Activated CD8-positive, alpha-beta T cell treated with anti-CD3 and anti-CD28 coated beads for 36 hours (primary cell): ENCODE results near the gene SULT1C2. TPM values are rescaled to one million over a fixed set of nuclear protein-coding genes. Genes with fewer than 3 reads are reported as not detected.

ENCODE experiments used
- ATAC-seq: fragments of 200-7000 bp; cut with Tn5 transposase; one replicate; pipeline ENCODE4 v1.10.0; 2021; ENCODE audit warnings: mild to moderate bottlenecking, moderate library complexity
- CTCF ChIA-PET: fragments of 350-600 bp; sonication (Branson Sonifier 250); formaldehyde crosslinking; loops from one replicate; lab custom pipeline; 2021; ENCODE audit warnings: antibody characterized with exemption; lab: Charles Lee
- POLR2A ChIA-PET: fragments of 350-600 bp; sonication (Branson Sonifier 250); formaldehyde crosslinking; loops from one replicate; lab custom pipeline; 2021; ENCODE audit warnings: antibody characterized with exemption; lab: Charles Lee
- DNase-seq: peaks from one replicate; pipeline ENCODE4 v3.0.0-alpha.2; 2020
- H3K27ac Mint-ChIP-seq: one replicate; pipeline ENCODE4 v1.8.0; 2021; ENCODE audit warnings: mild to moderate bottlenecking, mixed read lengths
- H3K27me3 Mint-ChIP-seq: one replicate; pipeline ENCODE4 v1.8.0; 2021; ENCODE audit warnings: mixed read lengths
- H3K36me3 Mint-ChIP-seq: one replicate; pipeline ENCODE4 v1.8.0; 2021; ENCODE audit warnings: low read depth, mixed read lengths
- H3K4me1 Mint-ChIP-seq: one replicate; pipeline ENCODE4 v1.8.0; 2021; ENCODE audit warnings: low read depth, mixed read lengths
- H3K4me3 Mint-ChIP-seq: one replicate; pipeline ENCODE4 v1.8.0; 2021; ENCODE audit warnings: mild to moderate bottlenecking, moderate library complexity, mixed read lengths
- H3K9me3 Mint-ChIP-seq: one replicate; pipeline ENCODE4 v1.8.0; 2021; ENCODE audit warnings: mixed read lengths
- intact Hi-C: fragments of 100-400 bp; cut with micrococcal nuclease; formaldehyde crosslinking; loops from one replicate; pipeline ENCODE4 v1.10.0; 2022
- total RNA-seq, 2 experiments: library from RNA; stranded (reverse); gene quantifications; one replicate each; pipeline ENCODE4 v1.2.3, GENCODE V29; 2021
- TF ChIP-seq, protein P1 (sequence below): fragments of 200-600 bp; IDR thresholded peaks from one replicate; pipeline ENCODE4 v1.8.0; 2022; ENCODE audit warnings: antibody characterized with exemption, mild to moderate bottlenecking

SULT1C2 gene
- total RNA-seq, 2 experiments from 2014 or later, result not detected

DNA sequence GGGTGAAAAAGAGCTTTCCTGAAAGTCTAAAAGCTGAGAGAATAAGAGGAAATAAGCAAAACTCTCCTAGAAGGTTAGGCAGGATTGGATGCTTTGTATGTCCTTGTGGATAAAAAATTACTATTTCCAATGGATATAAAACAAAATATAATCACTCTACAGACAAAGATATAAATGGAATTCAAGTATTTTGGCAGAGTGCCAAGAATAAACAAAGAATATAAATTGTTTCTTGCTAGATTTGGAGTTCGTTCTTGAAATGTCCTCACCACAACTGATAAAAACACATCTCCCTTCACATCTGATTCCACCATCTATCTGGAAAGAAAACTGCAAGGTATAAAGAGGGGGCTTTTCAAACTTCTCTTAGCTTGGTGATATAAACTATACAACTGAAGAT, 35.6 kb upstream of the SULT1C2 start:
- intact Hi-C loops, result no loop called here
- H3K4me1 Mint-ChIP-seq, result no peaks in the 10 kb centered on the region
- H3K36me3 Mint-ChIP-seq, result no peaks in the 10 kb centered on the region
- TF ChIP-seq, protein P1, sequence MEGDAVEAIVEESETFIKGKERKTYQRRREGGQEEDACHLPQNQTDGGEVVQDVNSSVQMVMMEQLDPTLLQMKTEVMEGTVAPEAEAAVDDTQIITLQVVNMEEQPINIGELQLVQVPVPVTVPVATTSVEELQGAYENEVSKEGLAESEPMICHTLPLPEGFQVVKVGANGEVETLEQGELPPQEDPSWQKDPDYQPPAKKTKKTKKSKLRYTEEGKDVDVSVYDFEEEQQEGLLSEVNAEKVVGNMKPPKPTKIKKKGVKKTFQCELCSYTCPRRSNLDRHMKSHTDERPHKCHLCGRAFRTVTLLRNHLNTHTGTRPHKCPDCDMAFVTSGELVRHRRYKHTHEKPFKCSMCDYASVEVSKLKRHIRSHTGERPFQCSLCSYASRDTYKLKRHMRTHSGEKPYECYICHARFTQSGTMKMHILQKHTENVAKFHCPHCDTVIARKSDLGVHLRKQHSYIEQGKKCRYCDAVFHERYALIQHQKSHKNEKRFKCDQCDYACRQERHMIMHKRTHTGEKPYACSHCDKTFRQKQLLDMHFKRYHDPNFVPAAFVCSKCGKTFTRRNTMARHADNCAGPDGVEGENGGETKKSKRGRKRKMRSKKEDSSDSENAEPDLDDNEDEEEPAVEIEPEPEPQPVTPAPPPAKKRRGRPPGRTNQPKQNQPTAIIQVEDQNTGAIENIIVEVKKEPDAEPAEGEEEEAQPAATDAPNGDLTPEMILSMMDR, result no peak
- ATAC-seq (no peak), DNase-seq (no peak)
- no peak overlapping the region for H3K4me3 Mint-ChIP-seq
- CTCF ChIA-PET, result no interaction called here
- POLR2A ChIA-PET, result no interaction called here
- H3K9me3 Mint-ChIP-seq, result no peaks in the 10 kb centered on the region
- H3K27ac Mint-ChIP-seq, result no peak overlapping the region
- peaks cover 4% of the 10 kb centered on the region for H3K27me3 Mint-ChIP-seq

DNA sequence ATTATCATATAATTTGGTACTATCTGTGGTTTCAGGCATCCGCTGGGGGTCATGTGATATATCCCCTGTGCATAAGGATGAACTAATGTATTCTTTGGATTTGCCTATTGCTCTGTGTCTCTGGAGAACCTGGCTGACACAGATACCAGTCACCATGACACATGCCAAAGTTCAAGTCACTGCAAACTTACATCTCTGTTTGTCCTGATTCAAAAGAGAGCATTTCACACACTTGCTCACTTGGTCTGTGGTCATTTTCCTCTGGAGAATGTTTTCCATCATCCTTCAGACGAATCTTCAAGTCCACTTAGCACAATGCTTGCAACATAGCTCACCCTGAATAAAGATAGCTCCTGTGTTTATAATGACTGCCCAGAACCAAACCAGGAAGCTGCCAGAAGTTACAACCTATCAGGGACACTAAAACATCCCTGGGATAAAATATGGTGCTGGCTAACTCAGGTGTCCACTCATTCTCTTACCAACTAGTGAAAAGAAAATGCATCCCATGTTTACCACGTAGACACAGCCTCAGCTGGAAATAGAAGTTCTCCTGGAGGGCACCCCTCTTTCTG, 30.9 kb upstream of the SULT1C2 start:
- no peak overlapping the region for H3K27ac Mint-ChIP-seq
- POLR2A ChIA-PET, result no interaction called here
- no peaks in the 10 kb centered on the region for H3K36me3 Mint-ChIP-seq
- no peaks in the 10 kb centered on the region for H3K9me3 Mint-ChIP-seq
- no peaks in the 10 kb centered on the region for H3K4me1 Mint-ChIP-seq
- H3K4me3 Mint-ChIP-seq, result no peak overlapping the region
- TF ChIP-seq, protein P1, result no peak
- DNase-seq, result no peak
- intact Hi-C loops, result no loop called here
- no peak for ATAC-seq
- CTCF ChIA-PET, result no interaction called here
- peaks cover 2% of the 10 kb centered on the region for H3K27me3 Mint-ChIP-seq

DNA sequence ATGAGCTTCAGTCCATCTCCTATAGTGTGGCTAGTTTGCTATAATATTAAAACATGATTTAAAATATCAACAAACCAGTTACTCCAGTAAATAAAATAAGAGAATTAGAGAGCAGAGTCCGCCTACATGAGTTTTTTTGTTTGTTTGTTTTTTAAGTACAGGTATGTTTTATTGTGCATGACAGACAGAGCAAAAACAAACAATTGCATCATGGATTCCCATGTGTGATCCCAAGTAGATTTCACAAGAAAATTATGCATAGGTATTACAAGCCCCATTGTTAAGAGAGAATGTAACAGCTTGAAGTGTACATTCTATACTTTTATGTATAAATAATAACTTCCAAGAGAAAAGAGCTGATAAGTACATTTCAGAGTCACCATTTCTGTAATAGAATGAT, 27.9 kb upstream of the SULT1C2 start:
- no peak overlapping the region for H3K4me3 Mint-ChIP-seq
- TF ChIP-seq, protein P1, result no peak
- POLR2A ChIA-PET, result no interaction called here
- CTCF ChIA-PET, result no interaction called here
- DNase-seq (no peak), ATAC-seq (no peak)
- H3K9me3 Mint-ChIP-seq, result no peaks in the 10 kb centered on the region
- no peak overlapping the region for H3K27ac Mint-ChIP-seq
- no peaks in the 10 kb centered on the region for H3K36me3 Mint-ChIP-seq
- H3K27me3 Mint-ChIP-seq, result peaks cover 4% of the 10 kb centered on the region
- intact Hi-C loops, result no loop called here
- H3K4me1 Mint-ChIP-seq, result no peaks in the 10 kb centered on the region

DNA sequence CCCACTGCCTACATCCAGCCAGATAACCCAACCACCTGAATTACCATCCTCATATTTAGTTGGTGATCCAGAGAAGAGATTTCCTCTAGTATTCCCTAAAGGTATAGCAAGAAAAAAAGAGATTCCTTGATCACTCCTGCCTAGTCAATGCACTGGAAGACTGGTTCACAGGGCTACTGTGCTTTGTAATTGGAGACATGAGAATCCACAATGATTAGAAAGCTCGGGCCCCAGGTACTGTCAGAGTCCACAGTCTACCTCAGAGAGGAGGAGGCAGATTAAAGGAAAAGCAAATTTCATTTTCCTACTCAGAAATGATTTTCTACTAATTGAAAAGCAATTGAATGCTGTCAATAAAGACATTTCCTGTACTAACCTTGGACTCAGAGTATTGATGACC, 26.7 kb upstream of the SULT1C2 start:
- Mint-ChIP-seq H3K9me3 (no peaks in the 10 kb centered on the region), H3K4me3 (no peak overlapping the region), H3K27ac (no peak overlapping the region), H3K36me3 (no peaks in the 10 kb centered on the region), H3K4me1 (no peaks in the 10 kb centered on the region), H3K27me3 (peaks cover 4% of the 10 kb centered on the region)
- ChIA-PET CTCF (no interaction called here), POLR2A (no interaction called here)
- DNase-seq (no peak), ATAC-seq (no peak)
- intact Hi-C loops, result no loop called here
- TF ChIP-seq, protein P1, result no peak

DNA sequence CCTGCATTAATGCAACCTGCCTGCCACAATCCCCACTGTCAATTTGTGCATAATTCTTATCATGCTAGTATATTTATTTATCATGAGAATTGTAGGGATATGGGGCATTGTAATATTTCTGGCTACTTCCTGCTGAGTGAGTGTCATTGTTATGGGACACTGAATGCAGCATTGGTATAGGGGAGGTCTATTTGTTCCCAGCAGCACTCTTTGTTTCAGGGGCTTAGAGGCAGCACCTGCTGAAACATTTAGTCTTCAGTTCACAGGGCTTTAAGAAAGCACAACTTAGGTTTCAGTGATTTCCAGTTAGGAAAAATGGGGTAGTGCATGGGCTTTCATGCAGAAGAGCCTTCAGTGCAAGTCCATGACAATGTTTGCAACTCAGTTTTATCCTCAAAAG, 25.3 kb upstream of the SULT1C2 start:
- CTCF ChIA-PET, result no interaction called here
- H3K9me3 Mint-ChIP-seq, result no peaks in the 10 kb centered on the region

More for the DNA sequence above, 25.3 kb upstream of the SULT1C2 start:
- Mint-ChIP-seq H3K4me3 (no peak overlapping the region), H3K36me3 (no peaks in the 10 kb centered on the region), H3K4me1 (no peaks in the 10 kb centered on the region), H3K27me3 (peaks cover 6% of the 10 kb centered on the region), H3K27ac (no peak overlapping the region)
- DNase-seq, result no peak
- TF ChIP-seq, protein P1, result no peak
- POLR2A ChIA-PET, result no interaction called here
- no peak for ATAC-seq
- intact Hi-C loops, result no loop called here
